Fibroblast of lung (primary cell): ENCODE measurements around the gene ANKRA2. TPM values are rescaled to one million over a fixed set of nuclear protein-coding genes. Genes with fewer than 3 reads are reported as not detected.
A peak's percentile ranks its signal among the peaks of the same experiment; 100 is the strongest.

Source experiments
- DNase-seq, 2 donors: peaks; one replicate each; pipeline versions ENCODE4 v3.0.0 to v3.0.0-alpha.2; 2010; ENCODE audit warnings: low read depth in 2 of 2
- H2AFZ ChIP-seq: 2 replicates; pipeline ENCODE4 v1.5.1; 2012; ENCODE audit warnings: low read length, control low read depth, inconsistent platforms
- H3K27ac ChIP-seq: 2 replicates; pipeline ENCODE4 v1.5.1; 2011; ENCODE audit warnings: low read length, control low read depth; ENCODE audit not compliant: insufficient read depth
- H3K27me3 ChIP-seq: 2 replicates; pipeline ENCODE4 v1.5.1; 2011; ENCODE audit warnings: mild to moderate bottlenecking, low read length; ENCODE audit not compliant: control insufficient read depth, insufficient read depth
- H3K36me3 ChIP-seq: 2 replicates; pipeline ENCODE4 v1.5.1; 2011; ENCODE audit warnings: low read length; ENCODE audit not compliant: control insufficient read depth, insufficient read depth
- H3K4me1 ChIP-seq: 2 replicates; pipeline ENCODE4 v1.5.1; 2011; ENCODE audit warnings: low read length; ENCODE audit not compliant: control insufficient read depth, insufficient read depth; ENCODE audit errors: extremely low read depth
- H3K4me2 ChIP-seq: 2 replicates; pipeline ENCODE4 v1.5.1; 2011; ENCODE audit warnings: low read length, control low read depth; ENCODE audit not compliant: insufficient read depth; ENCODE audit errors: extremely low read depth
- H3K4me3 ChIP-seq, 4 experiments: fragments of 200-600 bp in 1 of 4; sonication (generic) in 1 of 4; replicated peaks in 1 of 4; 2 replicates each; pipeline ENCODE4 v1.5.1; 2011 to 2016; ENCODE audit warnings: low read length in 4 of 4, low read depth in 3 of 4, mild to moderate bottlenecking in 3 of 4, control low read depth in 2 of 4, inconsistent platforms in 1 of 4, mixed read lengths in 1 of 4; ENCODE audit not compliant: insufficient read depth in 1 of 4; ENCODE audit errors: control extremely low read depth in 1 of 4
- H3K79me2 ChIP-seq: 2 replicates; pipeline ENCODE4 v1.5.1; 2012; ENCODE audit warnings: mild to moderate bottlenecking, low read length, inconsistent platforms; ENCODE audit not compliant: control insufficient read depth, insufficient read depth
- H3K9ac ChIP-seq: 2 replicates; pipeline ENCODE4 v1.5.1; 2011; ENCODE audit warnings: mild to moderate bottlenecking, low read length, control low read depth; ENCODE audit not compliant: insufficient read depth
- H3K9me3 ChIP-seq: 2 replicates; pipeline ENCODE4 v1.5.1; 2012; ENCODE audit warnings: low read depth, low read length; ENCODE audit not compliant: control insufficient read depth, insufficient read depth
- H4K20me1 ChIP-seq: 2 replicates; pipeline ENCODE4 v1.5.1; 2011; ENCODE audit warnings: low read length; ENCODE audit not compliant: control insufficient read depth, insufficient read depth; ENCODE audit errors: extremely low read depth
- CTCF ChIP-seq, 2 donors: IDR thresholded peaks in 1 of 2; conservative IDR thresholded peaks in 1 of 2; 1 replicate in 1 of 2; 2 replicates in 1 of 2; pipeline ENCODE4 v1.5.1; 2011 to 2012; ENCODE audit warnings: low read length in 2 of 2, control low read depth in 1 of 2, inconsistent platforms in 1 of 2, low read depth in 1 of 2, mild to moderate bottlenecking in 1 of 2
- EZH2 ChIP-seq: IDR thresholded peaks from 2 replicates; pipeline ENCODE4 v1.5.1; 2012; ENCODE audit warnings: low read length, control low read depth, mild to moderate bottlenecking; ENCODE audit errors: missing control alignments
- polyA plus RNA-seq, 2 donors: library from polyadenylated mRNA; depleted of rRNA in 1 of 2; stranded (reverse) in 1 of 2; unstranded in 1 of 2; fragments of >200 nt; gene quantifications; 2 replicates each; pipeline ENCODE4 v1.2.1, GENCODE V29; 2011 to 2012; ENCODE audit warnings: missing spikeins in 1 of 2
- total RNA-seq: library from RNA; depleted of rRNA; stranded (reverse); fragments of >200 nt; gene quantifications from 2 replicates; pipeline ENCODE4 v1.2.1, GENCODE V29; 2014

The ANKRA2 gene
- total and polyA plus RNA-seq, 2 donors (not counting 1 experiment from before 2014, with no cell fraction given): 15.0 to 29.7 TPM

DNA sequence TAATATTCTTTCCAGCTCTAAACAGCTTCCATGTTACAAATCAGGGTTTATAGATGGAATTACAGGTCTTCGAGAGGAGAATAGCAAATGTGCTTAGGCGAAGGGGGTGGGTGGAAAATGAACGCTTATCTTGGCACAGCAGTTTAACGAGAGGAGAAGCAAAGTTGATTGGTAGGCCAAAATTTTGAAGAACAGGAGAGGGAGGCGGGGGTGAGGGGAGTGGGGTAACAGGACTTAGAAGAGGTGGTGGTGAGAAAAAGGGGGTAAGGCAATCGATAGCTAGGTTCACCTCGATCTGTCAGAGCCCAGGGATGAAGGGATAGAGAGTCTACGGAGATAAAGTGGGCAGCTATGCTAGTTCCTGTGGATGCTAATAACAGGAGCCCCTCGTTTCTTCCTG, 764 bp downstream of the ANKRA2 start:
- no peak for TF ChIP-seq CTCF (conservative IDR thresholded peaks at IDR 0.05 in 1 of 2, IDR thresholded peaks at IDR 0.05 in 1 of 2; ENCODE audit: low read depth in 1 of 2, low read length in 2 of 2)
- no peak for TF ChIP-seq EZH2
- no peaks in the 10 kb centered on the region for H3K27me3 ChIP-seq
- peaks cover 37% of the 10 kb centered on the region for H3K79me2 ChIP-seq

DNA sequence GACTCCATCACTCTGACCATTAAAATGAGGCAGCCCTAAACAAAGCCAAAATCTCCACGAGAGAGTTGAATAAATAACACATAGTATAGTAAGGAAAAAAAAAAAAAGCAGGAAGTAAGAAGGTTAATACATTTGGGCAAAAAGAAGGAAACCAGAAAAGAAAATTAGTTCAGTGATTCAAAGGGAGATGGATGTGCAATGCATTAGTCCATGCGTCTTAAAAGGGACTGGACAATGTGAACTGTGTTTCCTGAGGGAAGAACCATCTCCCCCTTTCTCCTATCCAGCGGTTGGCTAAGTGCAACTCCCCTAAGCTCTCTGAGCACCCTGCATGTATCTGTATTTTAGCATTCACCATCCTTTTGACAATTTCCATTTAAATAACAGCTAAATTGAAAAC, 1.4 kb downstream of the ANKRA2 start:
- H3K36me3 ChIP-seq: peaks cover 2% of the 10 kb centered on the region
- H3K79me2 ChIP-seq: peaks cover 37% of the 10 kb centered on the region
- TF ChIP-seq EZH2 (no peak), CTCF (conservative IDR thresholded peaks at IDR 0.05 in 1 of 2, IDR thresholded peaks at IDR 0.05 in 1 of 2; ENCODE audit: low read depth in 1 of 2, low read length in 2 of 2) (no peak)
- H3K9ac ChIP-seq: no peak overlapping the region
- H2AFZ ChIP-seq: no peak overlapping the region
- DNase-seq: peak in 1 of 2 donors; percentile 17
- H3K4me3 ChIP-seq: peak overlapping the region; percentile 80 to 95 (median 90)
- no peaks in the 10 kb centered on the region for H4K20me1 ChIP-seq
- H3K9me3 ChIP-seq: no peaks in the 10 kb centered on the region
- H3K27me3 ChIP-seq: no peaks in the 10 kb centered on the region
- H3K4me1 ChIP-seq: peaks cover 5% of the 10 kb centered on the region
- H3K27ac ChIP-seq: peak overlapping the region; percentile 97
- peak overlapping the region; percentile 97 for H3K4me2 ChIP-seq

More for the DNA sequence above, 764 bp downstream of the ANKRA2 start:
- H3K27ac ChIP-seq: peak overlapping the region; percentile 97
- peaks cover 5% of the 10 kb centered on the region for H3K4me1 ChIP-seq
- peak overlapping the region; percentile 97 for H3K9ac ChIP-seq
- peak; percentile 19 to 31 for DNase-seq
- peak overlapping the region; percentile 97 for H3K4me2 ChIP-seq
- H2AFZ ChIP-seq: peak overlapping the region; percentile 82
- H4K20me1 ChIP-seq: no peaks in the 10 kb centered on the region
- H3K36me3 ChIP-seq: peaks cover 2% of the 10 kb centered on the region
- H3K4me3 ChIP-seq: peak overlapping the region; percentile 80 to 95 (median 90)
- H3K9me3 ChIP-seq: no peaks in the 10 kb centered on the region

- H2AFZ ChIP-seq: no peak overlapping the region
- DNase-seq: no peak
- H3K36me3 ChIP-seq: peaks cover 6% of the 10 kb centered on the region
- no peak overlapping the region for H3K4me2 ChIP-seq
- H3K9ac ChIP-seq: no peak overlapping the region
- no peaks in the 10 kb centered on the region for H3K79me2 ChIP-seq
- no peaks in the 10 kb centered on the region for H3K27me3 ChIP-seq
- no peaks in the 10 kb centered on the region for H3K9me3 ChIP-seq
- no peak overlapping the region for H3K4me3 ChIP-seq
- no peak overlapping the region for H3K27ac ChIP-seq
- H4K20me1 ChIP-seq: no peaks in the 10 kb centered on the region
- no peaks in the 10 kb centered on the region for H3K4me1 ChIP-seq
- TF ChIP-seq EZH2: no peak
- no peak for TF ChIP-seq CTCF (conservative IDR thresholded peaks at IDR 0.05 in 1 of 2, IDR thresholded peaks at IDR 0.05 in 1 of 2; ENCODE audit: low read depth in 1 of 2, low read length in 2 of 2)
These were observed 6.5 kb downstream of the ANKRA2 start for GRCh38 chr5:73558950-73559349.
